Peyer's patch (tissue), 4 donors: Measurements from ENCODE around the gene MICU2. TPM values are rescaled to one million over a fixed set of nuclear protein-coding genes. Genes with fewer than 3 reads are reported as not detected.

Experiments used
- DNase-seq, 3 donors: peaks; one replicate each; pipeline ENCODE4 v3.0.0-alpha.2; 2017 to 2019
- H3K27ac ChIP-seq, 4 donors: fragments of 200-600 bp; sonication (generic); one replicate each; pipeline ENCODE4 v1.5.1; 2016 to 2019
- H3K27me3 ChIP-seq, 2 donors: fragments of 200-600 bp; sonication (generic); one replicate each; pipeline ENCODE4 v1.5.1; 2019
- H3K36me3 ChIP-seq, 3 donors: fragments of 200-600 bp; sonication (generic); one replicate each; pipeline ENCODE4 v1.5.1; 2016 to 2019
- H3K4me1 ChIP-seq, 4 donors: fragments of 200-600 bp; sonication (generic); one replicate each; pipeline ENCODE4 v1.5.1; 2016 to 2019
- H3K4me3 ChIP-seq, 4 donors: fragments of 200-600 bp; sonication (generic); 1 replicate in 3 of 4; 2 replicates in 1 of 4; pipeline ENCODE4 v1.5.1; 2016 to 2019; ENCODE audit warnings: mild to moderate bottlenecking in 1 of 4
- H3K9me3 ChIP-seq, 4 donors: fragments of 200-600 bp; sonication (generic); one replicate each; pipeline ENCODE4 v1.5.1; 2016 to 2019; ENCODE audit warnings: mild to moderate bottlenecking in 1 of 4
- CTCF ChIP-seq, 6 experiments: fragments of 450-650 bp in 4 of 6; fragments of 200-600 bp in 2 of 6; sonication (generic) in 1 of 6; IDR thresholded peaks; one replicate each; pipeline ENCODE4 v1.5.1; 2017 to 2019; ENCODE audit warnings: antibody characterized with exemption in 6 of 6, mild to moderate bottlenecking in 3 of 6, moderate library complexity in 1 of 6
- POLR2A ChIP-seq, 2 donors: fragments of 450-650 bp; IDR thresholded peaks; one replicate each; pipeline ENCODE4 v1.5.1; 2017; ENCODE audit warnings: antibody characterized with exemption in 2 of 2, mild to moderate bottlenecking in 2 of 2, moderate library complexity in 2 of 2
- small RNA-seq, 2 donors: library from RNA; depleted of rRNA; stranded (forward); fragments of <200 nt; gene quantifications; one replicate each; pipeline ENCODE3, GENCODE V24; 2016
- total RNA-seq, 4 donors: library from RNA; depleted of rRNA; stranded (reverse); fragments of >200 nt; gene quantifications; one replicate each; pipeline ENCODE4 v1.1.0, GENCODE V29; 2016

MICU2 gene
- total RNA-seq, 4 donors from 2014 or later: 78.9 to 101 (median 87.4) TPM

- peaks cover 0 to 8% (median 0%) of the 10 kb centered on the region in 4 donors for H3K4me1 ChIP-seq
- H3K27ac ChIP-seq: no peak overlapping the region
- DNase-seq: no peak
- no peaks in the 10 kb centered on the region for H3K36me3 ChIP-seq
- H3K27me3 ChIP-seq: no peaks in the 10 kb centered on the region
- H3K4me3 ChIP-seq: no peak overlapping the region
- H3K9me3 ChIP-seq: no peaks in the 10 kb centered on the region
- TF ChIP-seq POLR2A (IDR thresholded peaks at IDR 0.05) (no peak), CTCF (IDR thresholded peaks at IDR 0.05) (no peak)
Measured at GRCh38 chr13:21453387-21454081, 150.4 kb downstream of the MICU2 start.

- H3K27me3 ChIP-seq: no peaks in the 10 kb centered on the region
- DNase-seq: no peak
- no peaks in the 10 kb centered on the region for H3K4me1 ChIP-seq
- TF ChIP-seq POLR2A (IDR thresholded peaks at IDR 0.05) (no peak), CTCF (IDR thresholded peaks at IDR 0.05) (no peak)
- no peaks in the 10 kb centered on the region for H3K36me3 ChIP-seq
- no peaks in the 10 kb centered on the region for H3K9me3 ChIP-seq
- H3K27ac ChIP-seq: no peak overlapping the region
- no peak overlapping the region for H3K4me3 ChIP-seq
Measured at GRCh38 chr13:21450936-21451335, 153.0 kb downstream of the MICU2 start.

- Histone ChIP-seq H3K27me3 (no peaks in the 10 kb centered on the region), H3K27ac (no peak overlapping the region), H3K4me3 (no peak overlapping the region), H3K9me3 (no peaks in the 10 kb centered on the region), H3K36me3 (no peaks in the 10 kb centered on the region), H3K4me1 (no peaks in the 10 kb centered on the region)
- TF ChIP-seq CTCF (IDR thresholded peaks at IDR 0.05) (no peak), POLR2A (IDR thresholded peaks at IDR 0.05) (no peak)
- no peak for DNase-seq
Measured at GRCh38 chr13:21446656-21447055, 157.3 kb downstream of the MICU2 start.

GRCh38 chr13:21445759-21446158 lies 158.2 kb downstream of the MICU2 start:
- no peak for DNase-seq
- no peak for TF ChIP-seq POLR2A (IDR thresholded peaks at IDR 0.05)
- TF ChIP-seq CTCF (IDR thresholded peaks at IDR 0.05): no peak
- H3K36me3 ChIP-seq: no peaks in the 10 kb centered on the region
- H3K27me3 ChIP-seq: no peaks in the 10 kb centered on the region
- no peak overlapping the region for H3K27ac ChIP-seq
- no peaks in the 10 kb centered on the region for H3K9me3 ChIP-seq
- H3K4me1 ChIP-seq: no peaks in the 10 kb centered on the region
- H3K4me3 ChIP-seq: no peak overlapping the region

- TF ChIP-seq CTCF (IDR thresholded peaks at IDR 0.05): no peak
- no peak for TF ChIP-seq POLR2A (IDR thresholded peaks at IDR 0.05)
- Histone ChIP-seq H3K27me3 (no peaks in the 10 kb centered on the region), H3K4me1 (no peaks in the 10 kb centered on the region), H3K27ac (no peak overlapping the region), H3K36me3 (no peaks in the 10 kb centered on the region), H3K4me3 (no peak overlapping the region), H3K9me3 (no peaks in the 10 kb centered on the region)
- no peak for DNase-seq
Measured at GRCh38 chr13:21443171-21443570, 160.8 kb downstream of the MICU2 start.

Small RNA genes within 50 kb of the gene (small RNA-seq; reads per million reads assigned to genes)
- gene RNU6-59P: 0 reads per million in 2 donors

Other genes with a start within 250 kb of the MICU2 start
- 100 to 1,000 TPM in 1 of 4 donors, 10 to 100 TPM in 3; 50.8 to 132 (median 67.1) TPM for gene ZDHHC20, start 144.9 kb downstream of the MICU2 start, total RNA-seq
- gene FGF9, start 66.9 kb upstream of the MICU2 start, total RNA-seq: 1 to 10 TPM in 3 of 4 donors, not detected in 1; 1.8 to 3.8 (median 2.3) TPM